Middle frontal gyrus (tissue), 1 donor: ENCODE results near the gene PLB1.

Experiments used
- DNase-seq: peaks from one replicate; pipeline ENCODE4 v3.0.0-alpha.2; 2015; ENCODE audit warnings: low spot score; ENCODE audit errors: extremely low spot score

Gene PLB1

DNA sequence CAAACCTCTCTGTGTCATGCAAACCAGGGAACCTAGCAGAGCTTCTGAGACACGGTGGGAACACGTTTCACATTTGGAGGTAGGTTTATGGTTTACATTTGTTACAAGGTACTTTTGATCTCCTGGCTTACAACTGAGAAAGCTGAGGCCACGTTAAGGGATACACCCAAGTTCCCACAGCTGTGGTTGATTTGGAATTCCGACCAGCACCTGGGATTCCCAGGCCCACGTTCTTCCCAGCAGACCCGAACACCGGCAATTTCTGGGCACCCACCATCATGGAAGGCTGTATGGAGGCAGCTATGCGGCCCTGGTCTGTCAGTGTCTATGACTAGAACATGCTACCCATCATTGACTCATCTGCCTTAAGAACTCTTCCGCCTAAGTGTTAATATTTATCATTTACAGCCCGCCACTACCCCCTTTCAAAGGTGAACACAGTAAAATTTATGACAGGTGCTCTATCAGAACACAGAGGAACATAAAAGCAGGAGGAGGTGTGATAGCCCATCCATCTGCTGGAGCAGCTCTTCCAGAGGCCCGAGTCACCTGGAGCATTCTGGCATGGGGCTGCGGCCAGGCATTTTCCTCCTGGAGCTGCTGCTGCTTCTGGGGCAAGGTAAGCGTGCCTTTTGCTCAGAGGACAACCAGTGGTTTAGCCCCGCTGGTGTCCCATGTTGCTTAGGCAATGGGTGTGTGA, at the start of gene PLB1:
TSS of gene PLB1 (plus strand) at position 510 of the 700 bp plus-strand sequence. CDS start at position 565, 55 bp downstream.
- DNase-seq, result no peak

DNA sequence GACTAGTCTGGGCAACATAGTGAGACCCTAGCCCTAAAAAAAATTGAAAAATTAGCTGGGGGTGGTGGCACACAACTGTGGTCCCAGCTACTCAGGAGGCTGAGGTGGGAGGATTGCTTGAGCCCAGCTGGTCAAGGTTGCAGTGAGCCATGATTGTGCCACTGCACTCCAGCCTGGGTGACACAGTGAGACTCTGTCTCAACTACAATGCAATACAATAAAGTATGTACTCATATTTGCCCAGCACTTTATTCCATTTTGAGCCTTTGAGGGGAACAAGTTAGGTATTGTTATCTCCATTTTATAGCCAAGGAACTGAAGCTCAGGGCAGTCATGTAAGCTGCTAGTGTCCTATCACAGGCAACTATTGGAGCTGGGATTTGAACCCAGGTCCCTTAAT, 49.3 kb upstream of the PLB1 start:
- no peak for DNase-seq

DNA sequence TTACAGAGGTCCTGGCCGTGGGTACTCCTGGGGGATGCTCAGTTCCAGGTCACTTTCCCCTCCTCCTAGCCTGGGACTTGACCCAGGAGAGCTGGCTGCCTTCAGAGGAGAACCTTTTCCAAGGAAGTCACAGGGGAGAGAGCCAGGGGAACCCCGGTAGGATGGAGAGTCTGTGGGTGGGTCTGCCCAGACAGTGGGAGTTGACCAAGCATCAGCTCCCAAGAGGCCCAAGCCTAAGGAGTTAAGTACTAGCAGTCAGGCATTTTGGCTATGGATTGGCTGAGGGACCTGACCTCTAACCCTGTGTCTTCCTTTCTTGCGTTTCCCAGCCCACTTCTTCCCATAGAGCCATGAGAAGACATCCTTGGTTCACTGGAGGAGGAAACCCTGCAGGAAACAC, 48.8 kb upstream of the PLB1 start:
- DNase-seq, result no peak

GRCh38 chr2:28447943-28448792, 47.7 kb upstream of the PLB1 start:
- no peak for DNase-seq

- no peak for DNase-seq
Measured at GRCh38 chr2:28448793-28449100, 47.1 kb upstream of the PLB1 start.

- DNase-seq, result no peak
Measured at GRCh38 chr2:28449126-28449487, 46.8 kb upstream of the PLB1 start.

GRCh38 chr2:28449488-28450395, 46.1 kb upstream of the PLB1 start:
- no peak for DNase-seq

DNA sequence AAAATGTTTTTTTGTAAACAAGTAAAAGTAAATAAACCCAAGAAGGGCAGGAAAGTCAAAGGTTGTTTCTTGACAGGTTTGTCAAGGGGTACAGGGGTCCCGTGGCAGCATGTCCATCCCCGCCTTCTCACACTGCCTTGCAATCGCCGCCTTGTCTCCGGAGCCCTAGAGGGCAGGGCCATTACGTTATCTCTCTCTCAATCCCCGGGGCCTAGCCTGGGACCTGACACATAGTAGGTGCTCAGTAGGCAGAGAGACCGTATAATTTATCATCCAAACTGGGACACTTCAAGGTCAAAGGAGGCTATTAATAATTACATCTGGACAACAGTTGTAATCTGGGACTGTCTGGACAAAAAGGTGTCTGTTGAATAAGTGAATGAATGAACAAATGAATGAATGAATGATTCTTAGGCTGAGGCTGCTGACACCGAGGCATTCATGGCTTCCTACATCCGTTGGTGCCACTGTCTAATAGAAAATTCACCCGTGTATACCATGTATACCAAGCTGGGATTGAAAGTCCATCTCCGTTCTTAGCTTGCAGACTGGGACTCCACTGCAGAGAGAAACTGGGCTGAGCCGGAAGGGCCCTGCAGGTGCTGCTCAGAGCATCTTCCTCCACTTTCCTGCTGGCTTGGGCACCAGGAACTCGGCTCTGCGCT, 44.8 kb upstream of the PLB1 start:
- DNase-seq, result no peak

DNA sequence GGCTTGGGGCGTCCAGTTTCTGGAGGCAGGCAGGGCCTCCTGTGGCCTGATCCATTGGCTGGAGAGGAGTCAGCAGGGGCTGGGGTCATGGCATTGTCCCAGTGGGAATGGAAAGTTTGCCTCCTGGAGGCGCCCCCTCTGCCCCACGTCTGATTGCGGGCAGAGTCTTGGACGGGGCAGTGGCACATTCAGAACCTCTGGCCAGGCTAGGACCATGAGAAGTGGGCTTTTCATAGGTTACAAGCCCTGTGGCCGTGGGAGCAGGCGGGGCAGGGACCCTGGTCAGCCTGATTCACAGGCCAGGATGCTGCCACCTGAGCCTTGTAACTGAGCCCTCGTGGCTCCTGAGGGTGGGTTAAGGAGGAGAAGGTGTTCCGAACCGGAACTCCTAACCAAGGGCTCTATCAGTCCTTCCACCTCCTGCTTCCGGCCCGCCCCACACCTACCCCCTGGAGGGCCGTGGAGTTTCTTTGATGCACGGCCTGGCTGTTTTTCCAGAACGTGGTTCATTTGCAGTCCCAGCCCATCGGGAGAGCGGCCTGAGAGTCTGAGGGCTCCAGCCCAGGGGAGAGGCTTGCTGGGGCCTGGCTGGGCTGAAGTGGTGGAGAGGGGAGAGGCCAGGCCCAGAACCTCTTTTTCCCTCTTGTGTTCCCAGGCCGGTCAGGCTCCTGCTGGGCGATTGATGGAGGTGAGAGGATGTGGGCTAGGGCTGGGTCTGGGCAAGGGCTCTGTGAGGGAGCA, 43.9 kb upstream of the PLB1 start:
- no peak for DNase-seq

- no peak for DNase-seq
Measured at GRCh38 chr2:28452534-28453081, 43.3 kb upstream of the PLB1 start.

DNA sequence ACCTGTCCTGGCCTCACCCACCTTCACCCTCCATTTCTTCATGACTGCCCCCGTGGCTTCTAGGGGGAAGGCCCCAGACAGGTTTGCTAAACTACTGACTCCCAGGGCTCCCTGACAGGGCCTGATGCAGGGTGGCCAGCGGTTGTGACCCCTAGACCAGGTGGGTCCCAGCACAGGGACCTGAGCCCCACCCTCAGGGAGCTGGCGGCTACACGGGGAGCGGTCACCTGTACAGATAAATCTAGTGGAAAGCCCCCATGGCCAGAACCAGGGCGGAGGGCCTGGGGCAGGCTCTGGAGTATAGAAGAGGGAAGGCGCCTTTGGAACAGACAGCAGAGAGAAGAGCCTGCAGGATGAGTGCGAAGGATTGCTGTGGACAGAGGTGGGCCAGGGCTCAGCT, 42.5 kb upstream of the PLB1 start:
- DNase-seq, result no peak

- DNase-seq, result no peak
Measured at GRCh38 chr2:28454016-28454930, 41.6 kb upstream of the PLB1 start.

DNA sequence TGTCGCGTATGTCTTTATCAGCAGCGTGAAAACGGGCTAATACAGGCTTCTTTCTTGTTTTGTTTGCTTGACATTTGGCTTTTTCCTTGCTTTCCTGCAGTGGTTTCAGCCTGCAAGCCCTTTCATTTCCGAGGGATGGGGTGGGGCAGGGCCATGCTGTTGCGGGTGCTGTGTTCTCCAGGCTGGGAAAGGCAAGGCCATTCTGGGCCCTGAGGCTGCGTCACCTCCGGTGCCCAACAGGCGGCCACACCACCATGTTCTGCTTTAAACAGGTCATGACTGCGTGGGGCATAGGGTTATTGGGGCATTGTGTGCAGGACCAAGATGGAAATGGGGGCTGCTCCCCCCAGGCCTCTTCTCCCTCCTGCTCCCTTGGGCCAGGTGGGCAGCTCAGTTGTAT, 38.6 kb upstream of the PLB1 start:
- DNase-seq, result no peak

DNA sequence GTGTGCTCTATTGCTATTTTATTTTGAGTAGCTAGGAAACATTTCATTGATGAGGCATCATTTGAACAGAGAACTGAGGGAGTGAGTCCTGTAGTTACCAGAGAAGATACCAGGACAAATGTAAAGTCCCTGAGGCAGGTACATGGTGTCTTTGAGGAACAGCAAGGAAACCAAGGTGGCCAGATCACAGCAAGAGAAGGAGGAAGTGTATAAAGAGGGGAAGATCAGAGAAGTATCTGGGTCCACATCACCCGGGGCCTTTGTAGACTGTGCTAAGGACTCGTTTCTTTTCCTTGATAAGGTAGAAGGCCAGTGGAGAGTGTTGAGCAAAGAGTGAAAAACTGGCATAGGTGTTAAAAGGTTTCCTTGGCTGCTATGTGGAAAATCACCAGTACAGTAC, 34.8 kb upstream of the PLB1 start:
- no peak for DNase-seq

GRCh38 chr2:28462122-28462521, 33.7 kb upstream of the PLB1 start:
- no peak for DNase-seq

GRCh38 chr2:28463211-28463816, 32.5 kb upstream of the PLB1 start:
- DNase-seq, result no peak

DNA sequence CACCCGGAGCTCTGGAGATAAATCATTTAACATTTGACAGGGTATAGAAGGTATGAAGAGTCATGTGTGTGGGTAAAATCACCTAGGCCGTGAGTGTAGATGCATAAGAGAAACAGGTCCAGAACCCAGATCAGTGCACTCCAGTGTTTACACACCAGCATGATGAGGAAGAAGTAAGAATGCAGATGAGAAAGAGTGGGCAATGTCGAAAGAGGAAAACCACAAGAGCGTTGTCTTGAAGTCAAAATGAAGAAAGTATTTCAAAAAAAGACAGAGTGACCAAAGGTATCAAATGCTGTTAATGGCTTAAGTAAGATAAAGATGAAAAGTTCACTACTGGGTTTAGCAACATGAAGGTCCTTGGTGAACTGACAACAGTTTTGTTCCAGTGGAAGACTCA, 32.0 kb upstream of the PLB1 start:
- no peak for DNase-seq

DNA sequence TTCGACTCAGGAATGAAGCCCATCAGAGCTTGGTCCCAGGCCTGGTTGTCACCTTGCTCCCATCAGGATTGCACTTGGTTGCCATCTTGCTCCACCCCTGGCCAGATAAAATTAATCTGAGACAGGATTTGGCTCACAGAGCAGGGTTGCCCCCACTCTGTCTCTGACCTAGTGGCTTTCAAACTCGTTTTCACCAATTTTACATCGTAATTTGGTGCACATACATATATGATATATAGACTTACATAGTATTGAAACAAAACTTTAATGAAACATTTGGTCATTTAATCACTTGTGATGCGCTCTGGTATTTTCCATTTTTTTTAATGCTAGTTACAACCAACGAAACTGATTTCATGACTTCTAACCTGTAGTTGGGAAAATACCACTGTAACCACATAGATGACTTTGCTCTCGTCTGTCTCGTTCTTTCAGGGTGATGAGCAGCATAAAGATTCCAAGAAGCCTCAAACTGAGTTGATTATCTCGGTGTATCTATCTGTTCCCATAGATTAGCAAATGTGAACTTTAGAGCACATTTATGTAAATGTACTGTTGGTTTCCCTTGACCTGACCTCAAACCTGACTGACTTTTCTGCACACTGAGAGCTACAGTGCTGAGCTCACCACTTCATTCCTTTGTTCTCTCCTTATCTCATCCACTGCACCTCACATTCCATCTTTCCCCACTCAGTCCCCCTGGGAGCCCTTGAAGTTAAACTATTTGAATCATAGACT, 30.5 kb upstream of the PLB1 start:
- no peak for DNase-seq
